HG02678 (cell line): ENCODE measurements around the gene HIVEP1.

ENCODE experiments used
- ATAC-seq: cut with Tn5 transposase; IDR thresholded peaks from one replicate; pipeline ENCODE4 v1.9.1; 2021; ENCODE audit warnings: mild to moderate bottlenecking, moderate library complexity; ENCODE audit not compliant: unreplicated experiment

The HIVEP1 gene

DNA sequence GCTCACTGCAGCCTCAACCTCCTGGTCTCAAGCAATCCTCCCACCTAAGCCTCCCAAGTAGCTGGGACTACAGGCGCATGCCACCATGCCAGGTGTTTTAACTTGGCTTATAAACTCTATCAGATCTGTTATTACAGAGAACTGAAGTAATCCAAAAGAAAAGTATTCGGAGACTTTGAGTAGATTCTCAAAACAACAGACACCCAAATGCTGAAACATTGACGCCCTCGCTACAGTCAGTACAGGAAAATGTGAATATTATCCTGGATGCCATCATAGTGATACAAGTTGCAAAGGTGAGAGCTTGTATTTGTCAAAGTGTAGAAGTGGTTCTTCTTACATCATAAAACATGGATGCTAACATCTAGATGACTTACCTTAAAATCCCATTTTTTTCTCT lies 169.4 kb downstream of the HIVEP1 start:
- no peak for ATAC-seq

DNA sequence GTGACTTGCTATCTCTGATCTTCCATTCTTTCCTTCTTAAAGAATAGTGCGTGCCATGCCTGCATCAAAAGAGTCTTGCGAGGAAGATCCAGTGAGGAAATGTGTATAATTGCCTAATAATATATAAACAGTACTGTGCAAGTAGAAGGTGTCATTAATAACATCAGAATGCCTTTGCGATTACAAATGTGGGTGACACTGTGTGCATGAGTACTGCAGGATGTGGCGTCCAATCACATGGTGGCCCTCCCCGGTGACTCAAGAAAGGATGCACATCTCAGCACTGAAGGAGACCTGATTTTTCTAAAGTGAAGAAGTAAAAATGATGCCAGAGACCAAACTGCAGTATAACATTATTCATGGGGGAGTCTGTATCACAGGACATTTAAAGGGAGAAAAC lies 170.6 kb downstream of the HIVEP1 start:
- ATAC-seq, result no peak

DNA sequence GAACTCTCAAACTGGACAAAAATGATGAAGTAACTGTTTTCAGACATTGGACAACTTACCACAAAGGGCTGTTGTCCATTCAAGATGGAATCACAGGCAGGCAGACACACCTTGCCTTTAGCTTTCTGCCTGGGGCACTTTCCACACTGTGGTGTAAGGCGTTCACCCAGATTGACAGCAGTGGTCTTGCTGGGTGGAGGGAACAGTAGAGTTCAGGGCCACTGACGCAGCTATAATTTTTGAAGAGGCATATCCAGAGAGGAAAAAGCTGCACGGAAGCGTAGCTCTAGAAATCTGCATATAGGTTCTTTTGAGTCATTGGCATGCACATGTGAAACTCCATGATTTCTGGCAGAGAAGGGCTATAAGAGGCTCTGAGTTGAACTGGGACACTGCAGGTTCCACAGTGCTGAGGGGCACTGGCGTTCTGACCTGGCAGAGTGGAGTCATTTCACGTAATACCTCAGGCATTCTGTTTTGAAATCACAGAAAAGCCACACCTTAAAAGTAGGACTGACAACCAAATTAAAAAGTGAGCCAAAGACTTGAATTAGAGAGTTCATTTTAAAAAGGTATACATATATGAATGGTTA lies 173.1 kb downstream of the HIVEP1 start:
- ATAC-seq, result no peak

DNA sequence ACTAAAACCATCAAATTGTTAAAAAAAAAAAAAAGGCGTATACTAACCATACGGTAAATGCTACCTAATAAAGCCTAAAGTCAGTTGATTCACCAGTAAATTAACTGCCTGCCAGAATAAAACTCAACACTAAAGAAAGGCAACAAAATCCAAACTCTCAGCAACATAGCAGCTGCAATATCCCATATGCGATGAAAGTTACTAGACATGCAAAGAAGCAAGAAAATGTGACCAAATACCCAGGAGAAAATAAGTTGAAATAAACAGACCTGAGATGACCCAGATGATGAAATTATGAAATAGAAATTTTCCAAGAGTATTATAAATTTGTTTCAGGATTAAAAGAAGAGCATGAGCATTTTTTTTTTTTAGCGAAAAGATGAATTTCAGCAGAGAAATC lies 174.4 kb downstream of the HIVEP1 start:
- ATAC-seq, result no peak

DNA sequence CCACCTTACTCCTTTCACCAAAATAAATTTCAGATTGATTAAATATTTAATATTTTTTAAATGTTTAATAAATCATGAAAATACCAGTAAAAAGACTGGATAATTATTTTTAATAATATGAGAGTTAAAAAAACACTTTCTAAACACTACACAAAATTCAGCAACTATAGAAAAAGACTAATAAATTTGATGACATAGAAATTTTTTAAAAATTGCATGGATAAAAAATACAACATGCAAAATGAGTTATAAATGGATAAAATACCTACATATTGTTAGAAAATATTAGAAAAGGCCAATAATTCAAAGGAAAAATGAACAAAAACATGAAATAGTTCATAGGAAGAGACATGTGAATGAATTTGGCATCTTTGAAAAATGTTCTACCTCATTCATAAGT lies 177.0 kb downstream of the HIVEP1 start:
- no peak for ATAC-seq

DNA sequence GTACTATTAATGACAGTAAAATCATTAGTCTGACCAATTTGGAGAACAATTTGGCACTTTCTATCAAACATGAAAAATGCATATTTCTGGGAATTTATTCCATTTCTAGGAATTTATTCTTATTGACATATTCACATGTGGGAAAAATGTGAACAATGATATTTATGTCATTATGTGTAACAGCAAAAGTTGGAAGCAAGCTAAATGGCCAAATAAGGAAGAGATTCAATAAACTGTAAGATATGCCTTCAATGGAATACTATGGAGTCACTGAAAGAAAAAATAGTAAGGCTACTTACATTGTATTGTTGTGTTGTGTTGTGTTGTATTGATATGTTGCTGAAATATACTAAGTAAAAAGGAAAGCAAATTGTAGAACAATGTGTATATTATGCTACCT lies 177.5 kb downstream of the HIVEP1 start:
- ATAC-seq, result no peak

DNA sequence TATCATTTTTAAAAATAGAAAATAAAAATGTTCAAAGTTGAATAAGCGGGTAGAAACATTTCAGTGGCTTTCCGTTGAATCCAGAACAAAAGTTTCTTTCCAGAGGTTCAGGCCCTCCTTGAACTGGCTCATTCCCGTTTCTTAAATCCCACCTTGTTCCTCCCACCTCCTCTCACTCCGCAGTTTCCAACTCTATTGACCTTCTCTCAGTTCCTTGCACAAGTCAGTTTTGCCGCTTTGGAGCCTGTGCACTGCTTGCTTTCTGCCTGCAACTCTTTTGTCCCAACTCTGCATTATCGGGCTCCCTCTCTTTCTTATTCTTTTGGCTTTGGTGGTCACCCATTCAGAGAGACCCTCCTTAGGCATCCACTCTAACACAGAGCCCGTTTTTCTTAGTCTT lies 178.1 kb downstream of the HIVEP1 start:
- no peak for ATAC-seq

DNA sequence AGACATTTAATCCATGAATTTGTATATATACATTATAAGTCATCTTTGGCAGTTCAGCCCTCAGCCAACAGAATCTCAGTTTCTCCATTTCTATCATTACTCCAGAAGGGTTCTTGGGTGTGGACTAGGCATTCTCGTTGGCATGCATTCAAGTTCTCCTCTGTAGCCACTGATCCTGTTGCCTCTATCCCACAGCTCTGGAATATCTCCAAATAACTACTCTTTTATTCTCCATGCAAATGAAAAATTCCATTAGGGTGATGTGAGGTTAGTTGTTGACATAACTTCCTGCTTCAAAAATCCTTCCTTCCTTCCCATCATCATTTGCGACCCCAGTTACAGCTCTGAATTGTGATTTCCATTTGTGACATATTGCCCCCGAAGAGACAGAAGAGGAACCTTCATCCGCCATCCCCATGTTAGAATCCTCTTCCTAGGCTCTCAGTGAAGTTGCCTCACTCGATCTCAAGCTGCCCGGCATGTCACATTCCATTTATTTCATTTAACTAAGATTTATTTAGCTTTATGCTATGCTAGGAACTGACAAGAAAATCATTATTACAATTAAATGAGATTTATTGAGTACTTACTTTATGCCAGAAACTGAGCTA lies 184.3 kb downstream of the HIVEP1 start:
- ATAC-seq, result no peak

DNA sequence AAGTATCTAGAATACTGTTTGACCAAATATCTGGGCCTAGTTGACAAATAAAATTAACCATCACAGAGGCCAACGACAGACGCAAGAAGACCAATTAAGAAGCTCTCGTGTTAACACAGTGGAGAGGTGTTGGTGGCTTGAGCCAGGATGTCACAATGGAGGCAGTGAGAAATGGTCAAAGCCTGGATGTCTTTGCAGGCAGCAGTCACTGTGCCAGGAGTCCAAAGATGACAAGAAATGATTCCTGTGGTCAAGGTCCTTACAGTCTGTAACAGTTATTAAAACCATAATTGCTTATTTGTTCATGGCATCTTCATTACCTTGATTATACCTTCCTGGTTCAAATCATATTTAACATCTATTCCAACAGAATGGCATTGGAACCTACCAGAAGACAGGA lies 186.7 kb downstream of the HIVEP1 start:
- ATAC-seq, result no peak

DNA sequence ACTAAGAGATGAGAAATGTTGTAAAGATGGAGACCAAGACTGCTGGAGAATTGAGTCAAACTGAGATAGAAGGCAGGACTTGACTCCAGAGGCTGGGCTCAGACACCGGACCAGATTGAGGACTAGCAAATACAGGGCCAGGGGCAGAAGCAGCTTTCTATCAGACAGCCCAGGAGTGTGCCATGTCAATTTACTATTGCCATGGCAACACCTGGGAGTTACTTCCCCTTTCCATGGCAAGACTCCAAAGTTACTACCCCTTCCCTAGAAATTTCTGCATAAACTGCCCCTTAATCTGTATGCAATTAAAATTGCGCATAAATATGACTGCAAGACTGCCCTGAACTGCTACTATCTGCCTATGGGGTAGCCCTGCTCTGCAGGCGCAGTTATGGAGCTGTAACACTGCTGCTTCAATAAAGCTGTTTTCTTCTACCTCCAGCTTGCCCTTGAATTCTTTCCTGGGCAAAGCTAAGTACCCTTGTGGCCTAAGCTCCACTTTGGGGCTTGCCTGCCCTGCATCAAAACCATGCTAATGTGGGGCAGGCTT lies 188.0 kb downstream of the HIVEP1 start:
- no peak for ATAC-seq

DNA sequence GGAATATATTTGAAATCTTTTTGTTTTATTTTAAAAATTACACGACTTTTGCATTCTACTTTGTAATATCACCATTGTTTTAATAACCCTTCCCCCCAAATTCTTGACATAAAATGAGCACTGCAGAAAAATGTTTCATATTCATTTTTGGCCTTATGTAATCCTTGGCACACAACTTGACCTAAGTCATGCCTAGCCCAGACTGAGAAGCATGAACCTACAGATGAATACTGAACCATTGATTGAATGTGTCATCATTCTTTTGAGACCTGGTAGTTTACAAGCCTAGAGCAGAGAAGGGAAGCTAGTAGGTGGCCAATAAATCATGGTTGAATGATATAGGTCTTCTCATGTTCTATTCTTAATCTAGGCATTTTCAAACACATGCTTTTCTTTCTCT lies 188.6 kb downstream of the HIVEP1 start:
- ATAC-seq, result no peak

DNA sequence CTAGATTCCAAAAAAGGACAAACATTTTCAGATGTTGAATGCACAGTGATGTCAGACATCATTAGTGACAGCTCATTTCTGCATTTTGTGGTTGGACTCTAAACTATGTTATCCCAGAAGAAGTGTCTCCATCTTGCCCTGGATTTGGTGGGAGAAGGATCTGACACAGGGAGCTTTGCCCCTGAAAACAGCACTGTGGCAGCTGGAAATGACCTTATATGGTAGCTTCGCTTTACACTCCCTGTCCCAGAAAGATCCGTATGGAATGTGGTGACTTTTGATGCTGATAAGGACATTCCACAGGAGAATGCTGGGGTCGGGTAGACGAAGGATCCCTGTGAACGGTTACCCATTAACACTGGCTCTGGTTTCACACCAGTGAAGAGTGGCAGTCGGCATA lies 190.9 kb downstream of the HIVEP1 start:
- ATAC-seq, result no peak

DNA sequence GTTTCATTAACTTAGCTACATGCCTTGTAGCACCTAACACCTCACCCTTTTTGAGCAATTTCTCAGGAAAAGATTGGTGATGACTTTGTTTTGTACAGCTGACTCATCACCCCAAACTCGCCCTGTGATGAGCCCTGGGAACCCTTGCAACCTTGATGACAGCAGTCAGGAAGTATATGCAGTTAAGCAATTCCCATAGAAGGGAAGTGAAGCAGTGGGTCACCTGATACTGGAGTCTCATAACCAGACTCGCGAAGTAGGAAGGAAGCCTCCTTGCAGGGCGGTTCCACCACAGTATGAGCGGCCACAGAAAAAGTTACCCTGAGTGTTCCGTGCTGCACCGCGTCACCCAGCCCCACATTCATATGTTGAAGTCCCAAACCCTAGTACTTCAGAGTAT lies 196.1 kb downstream of the HIVEP1 start:
- no peak for ATAC-seq

DNA sequence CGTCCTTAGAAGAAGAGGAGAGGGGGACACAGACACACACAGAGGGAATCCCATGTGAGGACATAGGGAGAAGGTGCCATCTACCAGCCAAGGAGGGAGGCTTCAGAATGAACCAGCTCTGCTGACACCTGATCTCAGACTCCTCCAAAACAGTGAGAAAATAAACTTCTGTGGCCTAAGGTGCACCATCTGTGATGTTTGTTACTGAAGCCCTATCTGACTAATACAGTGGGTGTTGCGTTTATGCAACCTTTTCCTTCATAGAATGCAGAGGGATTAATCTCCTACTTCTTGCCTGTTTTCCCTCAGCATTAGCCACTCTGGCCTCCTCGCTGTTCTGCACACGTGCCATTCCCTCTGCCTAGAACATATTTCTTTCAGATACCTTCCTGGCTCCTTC lies 196.6 kb downstream of the HIVEP1 start:
- ATAC-seq, result no peak
